ENCODE results near the gene ALK. TPM values are rescaled to one million over a fixed set of nuclear protein-coding genes. Genes with fewer than 3 reads are reported as not detected.

Gene ALK
- total RNA-seq, 1 donor from 2014 or later: not detected

- no peak for TF ChIP-seq CTCF (IDR thresholded peaks at IDR 0.05; ENCODE audit: insufficient read depth, low read length, severe bottlenecking)
- no peaks in the 10 kb centered on the region for H3K27me3 ChIP-seq (ENCODE audit: control insufficient read depth, insufficient read depth, low read length)
Measured at GRCh38 chr2:29811378-29811777, 110.0 kb downstream of the ALK start.

GRCh38 chr2:29810956-29811355 lies 110.4 kb downstream of the ALK start:
- FAIRE-seq: no peak
- no peak overlapping the region for H3K4me3 ChIP-seq (ENCODE audit: low read depth, low read length)
- TF ChIP-seq CTCF (IDR thresholded peaks at IDR 0.05; ENCODE audit: insufficient read depth, low read length, severe bottlenecking): no peak
- H3K27me3 ChIP-seq (ENCODE audit: control insufficient read depth, insufficient read depth, low read length): no peaks in the 10 kb centered on the region
- H3K36me3 ChIP-seq (ENCODE audit: control insufficient read depth, insufficient read depth, low read length): no peaks in the 10 kb centered on the region
- DNase-seq (ENCODE audit: low read depth): peak; percentile 38

More at GRCh38 chr2:29811378-29811777, 110.0 kb downstream of the ALK start:
- FAIRE-seq (peak; percentile 94), DNase-seq (ENCODE audit: low read depth) (peak; percentile 96)
- no peak overlapping the region for H3K4me3 ChIP-seq (ENCODE audit: low read depth, low read length)
- no peaks in the 10 kb centered on the region for H3K36me3 ChIP-seq (ENCODE audit: control insufficient read depth, insufficient read depth, low read length)

GRCh38 chr2:29808321-29808720 lies 113.1 kb downstream of the ALK start:
- no peak for FAIRE-seq

GRCh38 chr2:29807082-29807481 lies 114.3 kb downstream of the ALK start:
- DNase-seq (ENCODE audit: low read depth) (no peak), FAIRE-seq (no peak)
- H3K36me3 ChIP-seq (ENCODE audit: control insufficient read depth, insufficient read depth, low read length): no peaks in the 10 kb centered on the region
- no peak for TF ChIP-seq CTCF (IDR thresholded peaks at IDR 0.05; ENCODE audit: insufficient read depth, low read length, severe bottlenecking)
- H3K4me3 ChIP-seq (ENCODE audit: low read depth, low read length): no peak overlapping the region
- no peaks in the 10 kb centered on the region for H3K27me3 ChIP-seq (ENCODE audit: control insufficient read depth, insufficient read depth, low read length)

More at GRCh38 chr2:29808321-29808720, 113.1 kb downstream of the ALK start:
- no peak for TF ChIP-seq CTCF (IDR thresholded peaks at IDR 0.05; ENCODE audit: insufficient read depth, low read length, severe bottlenecking)
- Histone ChIP-seq H3K36me3 (ENCODE audit: control insufficient read depth, insufficient read depth, low read length) (no peaks in the 10 kb centered on the region), H3K27me3 (ENCODE audit: control insufficient read depth, insufficient read depth, low read length) (no peaks in the 10 kb centered on the region), H3K4me3 (ENCODE audit: low read depth, low read length) (no peak overlapping the region)
- DNase-seq (ENCODE audit: low read depth): no peak

GRCh38 chr2:29806461-29806860 lies 114.9 kb downstream of the ALK start:
- Histone ChIP-seq H3K36me3 (ENCODE audit: control insufficient read depth, insufficient read depth, low read length) (no peaks in the 10 kb centered on the region), H3K27me3 (ENCODE audit: control insufficient read depth, insufficient read depth, low read length) (no peaks in the 10 kb centered on the region), H3K4me3 (ENCODE audit: low read depth, low read length) (no peak overlapping the region)
- TF ChIP-seq CTCF (IDR thresholded peaks at IDR 0.05; ENCODE audit: insufficient read depth, low read length, severe bottlenecking): no peak
- FAIRE-seq (peak; percentile 68), DNase-seq (ENCODE audit: low read depth) (peak; percentile 49)

- no peak for FAIRE-seq
- no peaks in the 10 kb centered on the region for H3K36me3 ChIP-seq (ENCODE audit: control insufficient read depth, insufficient read depth, low read length)
- no peak for TF ChIP-seq CTCF (IDR thresholded peaks at IDR 0.05; ENCODE audit: insufficient read depth, low read length, severe bottlenecking)
Measured at GRCh38 chr2:29804671-29805070, 116.7 kb downstream of the ALK start.

More at GRCh38 chr2:29804671-29805070, 116.7 kb downstream of the ALK start:
- no peaks in the 10 kb centered on the region for H3K27me3 ChIP-seq (ENCODE audit: control insufficient read depth, insufficient read depth, low read length)
- DNase-seq (ENCODE audit: low read depth): no peak
- H3K4me3 ChIP-seq (ENCODE audit: low read depth, low read length): no peak overlapping the region
